Panc1 (cell line): Measurements from ENCODE around the gene HOXB5. TPM values are rescaled to one million over a fixed set of nuclear protein-coding genes. Genes with fewer than 3 reads are reported as not detected.

Experiments
- ATAC-seq: fragments of 200-7000 bp; cut with Tn5 transposase; 2 replicates; pipeline ENCODE4 v1.9.1; 2020; ENCODE audit warnings: mild to moderate bottlenecking, moderate library complexity
- BruUV-seq: library from RNA; stranded (reverse); fragments of 400-500 nt; replicated peaks from 2 replicates; lab custom pipeline; 2021; lab: Mats Ljungman, UMichigan
- CTCF ChIA-PET: fragments of 300-600 bp; sonication (Branson Sonifier 250); formaldehyde crosslinking; loops from one replicate; lab custom pipeline; 2022; ENCODE audit warnings: antibody characterized with exemption; lab: Charles Lee
- POLR2A ChIA-PET: fragments of 300-600 bp; sonication (Branson Sonifier 250); formaldehyde crosslinking; loops from one replicate; lab custom pipeline; 2022; ENCODE audit warnings: antibody characterized with exemption; lab: Charles Lee
- DNase-seq: peaks from one replicate; pipeline ENCODE4 v3.0.0-alpha.2; 2010; ENCODE audit warnings: low read depth, low spot score
- H3K27ac ChIP-seq: 2 replicates; pipeline ENCODE4 v1.5.1; 2011; ENCODE audit warnings: mild to moderate bottlenecking, low read length, inconsistent platforms
- H3K27me3 ChIP-seq: fragments of 200-500 bp; sonication (Bioruptor generic); 2 replicates; pipeline ENCODE4 v1.6.0; 2014; ENCODE audit warnings: low read length, inconsistent platforms; ENCODE audit not compliant: control insufficient read depth, insufficient read depth
- H3K36me3 ChIP-seq: fragments of 200-500 bp; sonication (Bioruptor generic); 2 replicates; pipeline ENCODE4 v1.5.1; 2014; ENCODE audit warnings: inconsistent platforms, mild to moderate bottlenecking, low read length, moderate library complexity; ENCODE audit not compliant: control insufficient read depth, insufficient read depth
- H3K4me1 ChIP-seq: 2 replicates; pipeline ENCODE4 v1.5.1; 2011; ENCODE audit warnings: inconsistent platforms, mild to moderate bottlenecking, low read length, moderate library complexity; ENCODE audit not compliant: control insufficient read depth, insufficient read depth
- H3K4me3 ChIP-seq, 2 experiments: 2 replicates each; pipeline ENCODE4 v1.5.1; 2011 to 2012; ENCODE audit warnings: low read depth in 2 of 2, low read length in 2 of 2, mild to moderate bottlenecking in 2 of 2, inconsistent platforms in 1 of 2, moderate library complexity in 1 of 2
- H3K9me3 ChIP-seq: fragments of 200-500 bp; sonication (Bioruptor generic); 2 replicates; pipeline ENCODE4 v1.5.1; 2014; ENCODE audit warnings: low read depth, mild to moderate bottlenecking, inconsistent platforms, low read length, moderate library complexity; ENCODE audit not compliant: control insufficient read depth, insufficient read depth
- CTCF ChIP-seq: fragments of 450-650 bp; IDR thresholded peaks from 2 replicates; pipeline ENCODE4 v1.5.1; 2017; ENCODE audit warnings: mild to moderate bottlenecking
- POLR2AphosphoS5 ChIP-seq: IDR thresholded peaks from 2 replicates; pipeline ENCODE4 v1.6.1; 2012; ENCODE audit warnings: mild to moderate bottlenecking, low read depth, low read length, moderate library complexity
- SIN3A ChIP-seq: IDR thresholded peaks from 2 replicates; pipeline ENCODE4 v1.6.1; 2012; ENCODE audit warnings: low read depth, mild to moderate bottlenecking, low read length, moderate library complexity, borderline replicate concordance; ENCODE audit not compliant: insufficient read depth
- TCF7L2 ChIP-seq: IDR thresholded peaks from 2 replicates; pipeline ENCODE4 v1.6.1; 2011; ENCODE audit warnings: mild to moderate bottlenecking, low read depth, low read length, inconsistent platforms
- in situ Hi-C: cut with HindIII; loops from 2 replicates; pipeline ENCODE4 v1.10.0; 2016; ENCODE audit warnings: low sequenced_read_pairs, low pct_unique_long_range_greater_than_20kb
- intact Hi-C: fragments of 100-400 bp; cut with micrococcal nuclease; formaldehyde crosslinking; loops from one replicate; pipeline ENCODE4 v1.10.0; 2022; ENCODE audit not compliant: unreplicated experiment
- total RNA-seq: library from RNA; stranded (reverse); gene quantifications from one replicate; pipeline ENCODE4 v1.2.1, GENCODE V29; 2021; ENCODE audit not compliant: unreplicated experiment
- TF ChIP-seq, protein P1 (sequence below), 2 experiments: IDR thresholded peaks; 2 replicates each; pipeline ENCODE4 v1.6.1; 2011 to 2012; ENCODE audit warnings: low read depth in 2 of 2, control low read depth in 1 of 2, low read length in 1 of 2, mild to moderate bottlenecking in 1 of 2, moderate library complexity in 1 of 2; ENCODE audit not compliant: insufficient read depth in 1 of 2

Gene HOXB5
- total RNA-seq, 1 experiment from 2014 or later, result 67.2 TPM

- peaks cover 75% of the 10 kb centered on the region for H3K4me1 ChIP-seq
- H3K36me3 ChIP-seq, result peaks cover 23% of the 10 kb centered on the region
- no peak for DNase-seq
- TF ChIP-seq SIN3A (no peak), TCF7L2 (peak; percentile 96), POLR2AphosphoS5 (peak; percentile 70; the same call in 1 of the 2 replicates), CTCF (no peak)
- TF ChIP-seq, protein P1, sequence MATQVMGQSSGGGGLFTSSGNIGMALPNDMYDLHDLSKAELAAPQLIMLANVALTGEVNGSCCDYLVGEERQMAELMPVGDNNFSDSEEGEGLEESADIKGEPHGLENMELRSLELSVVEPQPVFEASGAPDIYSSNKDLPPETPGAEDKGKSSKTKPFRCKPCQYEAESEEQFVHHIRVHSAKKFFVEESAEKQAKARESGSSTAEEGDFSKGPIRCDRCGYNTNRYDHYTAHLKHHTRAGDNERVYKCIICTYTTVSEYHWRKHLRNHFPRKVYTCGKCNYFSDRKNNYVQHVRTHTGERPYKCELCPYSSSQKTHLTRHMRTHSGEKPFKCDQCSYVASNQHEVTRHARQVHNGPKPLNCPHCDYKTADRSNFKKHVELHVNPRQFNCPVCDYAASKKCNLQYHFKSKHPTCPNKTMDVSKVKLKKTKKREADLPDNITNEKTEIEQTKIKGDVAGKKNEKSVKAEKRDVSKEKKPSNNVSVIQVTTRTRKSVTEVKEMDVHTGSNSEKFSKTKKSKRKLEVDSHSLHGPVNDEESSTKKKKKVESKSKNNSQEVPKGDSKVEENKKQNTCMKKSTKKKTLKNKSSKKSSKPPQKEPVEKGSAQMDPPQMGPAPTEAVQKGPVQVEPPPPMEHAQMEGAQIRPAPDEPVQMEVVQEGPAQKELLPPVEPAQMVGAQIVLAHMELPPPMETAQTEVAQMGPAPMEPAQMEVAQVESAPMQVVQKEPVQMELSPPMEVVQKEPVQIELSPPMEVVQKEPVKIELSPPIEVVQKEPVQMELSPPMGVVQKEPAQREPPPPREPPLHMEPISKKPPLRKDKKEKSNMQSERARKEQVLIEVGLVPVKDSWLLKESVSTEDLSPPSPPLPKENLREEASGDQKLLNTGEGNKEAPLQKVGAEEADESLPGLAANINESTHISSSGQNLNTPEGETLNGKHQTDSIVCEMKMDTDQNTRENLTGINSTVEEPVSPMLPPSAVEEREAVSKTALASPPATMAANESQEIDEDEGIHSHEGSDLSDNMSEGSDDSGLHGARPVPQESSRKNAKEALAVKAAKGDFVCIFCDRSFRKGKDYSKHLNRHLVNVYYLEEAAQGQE (IDR thresholded peaks at IDR 0.05; ENCODE audit: insufficient read depth in 1 of 2, low read depth in 2 of 2, low read length in 1 of 2), result no peak
- in situ Hi-C loops, result no loop called here
- H3K9me3 ChIP-seq, result no peaks in the 10 kb centered on the region
- ChIA-PET CTCF (interaction anchor here (0.6 to 1.3 kb wide), 4 partner anchors 12 to 70 kb away, joined by 3 to 15 read pairs (median 6); no protein-coding TSS in a partner anchor), POLR2A (interaction anchor here (0.5 to 0.6 kb wide), 2 partner anchors 38 to 46 kb away, joined by 4 to 11 read pairs; no protein-coding TSS in a partner anchor)
- peak overlapping the region; percentile 15 to 43 for H3K4me3 ChIP-seq
- no TSS peak for BruUV-seq
- no peaks in the 10 kb centered on the region for H3K27me3 ChIP-seq
- peak overlapping the region; percentile 98 for H3K27ac ChIP-seq
- intact Hi-C loops, result no loop called here
- no peak for ATAC-seq
Observed at GRCh38 chr17:48547808-48548522, 45.6 kb downstream of the HOXB5 start.

GRCh38 chr17:48546924-48547807 lies 46.4 kb downstream of the HOXB5 start:
- in situ Hi-C loops (no loop called here), intact Hi-C loops (no loop called here)
- Histone ChIP-seq H3K4me3 (peak overlapping the region; percentile 15 to 43), H3K36me3 (peaks cover 29% of the 10 kb centered on the region), H3K9me3 (no peaks in the 10 kb centered on the region), H3K27ac (peak overlapping the region; percentile 98), H3K4me1 (peaks cover 68% of the 10 kb centered on the region), H3K27me3 (no peaks in the 10 kb centered on the region)
- DNase-seq (no peak), ATAC-seq (peak; percentile 38)
- TF ChIP-seq POLR2AphosphoS5 (peak; percentile 91), CTCF (no peak), SIN3A (0 out of 2 replicates have a peak, but pooled peaks have one; percentile 62), TCF7L2 (peak; percentile 76)
- TF ChIP-seq, protein P1 (IDR thresholded peaks at IDR 0.05; ENCODE audit: insufficient read depth in 1 of 2, low read depth in 2 of 2, low read length in 1 of 2), result no peak; a peak in 1 of 4 replicates
- no TSS peak for BruUV-seq
- ChIA-PET POLR2A (interaction anchor here (0.5 to 0.6 kb wide), 3 partner anchors 13 to 389 kb away, joined by 3 to 8 read pairs (median 4); no protein-coding TSS in a partner anchor), CTCF (interaction anchor here (0.6 to 0.9 kb wide), 6 partner anchors 14 to 287 kb away, joined by 3 to 15 read pairs (median 4); partner anchors contain the start of gene HOXB6)
